ENCODE data around the gene PDE9A. TPM values are rescaled to one million over a fixed set of nuclear protein-coding genes. Genes with fewer than 3 reads are reported as not detected.

Gene PDE9A
- total RNA-seq, 1 experiment from 2014 or later = 31.9 TPM

DNA sequence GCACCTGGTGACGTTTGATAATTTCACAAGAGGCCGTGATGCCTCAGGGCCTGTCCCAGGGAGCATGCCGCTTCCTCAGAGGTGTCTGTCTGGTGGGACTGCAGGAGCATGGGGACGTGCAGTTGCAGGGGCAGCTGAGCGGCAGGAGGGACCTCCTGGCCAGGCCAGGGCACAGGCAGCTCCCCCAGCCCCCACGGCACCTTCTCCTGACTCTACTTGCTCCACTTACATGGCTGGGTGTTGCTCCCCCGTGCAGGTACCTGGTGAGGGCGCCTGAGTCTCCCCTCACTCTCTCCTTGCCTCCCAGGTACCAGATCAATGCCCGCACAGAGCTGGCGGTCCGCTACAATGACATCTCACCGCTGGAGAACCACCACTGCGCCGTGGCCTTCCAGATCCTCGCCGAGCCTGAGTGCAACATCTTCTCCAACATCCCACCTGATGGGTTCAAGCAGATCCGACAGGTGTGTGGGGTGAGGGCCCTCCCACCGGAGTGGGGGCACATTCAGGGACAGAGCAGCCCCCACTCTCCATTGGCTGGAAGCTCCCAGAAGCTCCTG lies 108.4 kb downstream of the PDE9A start:
- H3K4me3 Mint-ChIP-seq = no peak overlapping the region
- no peak overlapping the region for H3K27ac ChIP-seq (ENCODE audit: insufficient read length, low read depth, low read length)
- H3K27ac Mint-ChIP-seq = peak overlapping the region in 1 of 3 experiments; percentile 70; a peak in 2 of 7 replicates
- H3K27me3 ChIP-seq (ENCODE audit: insufficient read depth, low read length) = no peaks in the 10 kb centered on the region
- H3K56ac ChIP-seq (ENCODE audit: insufficient read length, low read depth, low read length) = no peak overlapping the region
- no peaks in the 10 kb centered on the region for H3K79me1 ChIP-seq (ENCODE audit: insufficient read depth, low read depth, low read length, poor library complexity, severe bottlenecking)
- no peaks in the 10 kb centered on the region for H4K20me1 ChIP-seq (ENCODE audit: control insufficient read depth, insufficient read depth, insufficient read length)
- H3K18ac ChIP-seq (ENCODE audit: insufficient read length, low read depth, low read length) = no peak overlapping the region
- H4K5ac ChIP-seq (ENCODE audit: insufficient read length, low read depth, low read length) = no peak overlapping the region
- no peak overlapping the region for H2BK15ac ChIP-seq (ENCODE audit: low read depth, low read length)
- no peak overlapping the region for H3T11ph ChIP-seq (ENCODE audit: low read length)
- DNase-seq = no peak
- no peak for TF ChIP-seq CTCF (conservative IDR thresholded peaks at IDR 0.05)
- H2AFZ ChIP-seq (ENCODE audit: low read length) = no peak overlapping the region
- no peak overlapping the region for H2AK5ac ChIP-seq (ENCODE audit: insufficient read length, low read length)
- H2BK20ac ChIP-seq (ENCODE audit: low read depth, low read length, poor library complexity, severe bottlenecking) = no peak overlapping the region
- no peak overlapping the region for H2BK12ac ChIP-seq (ENCODE audit: insufficient read length, low read depth, low read length)
- no peak overlapping the region for H3K4ac ChIP-seq (ENCODE audit: low read depth, low read length)
- no peak overlapping the region for H3K23ac ChIP-seq (ENCODE audit: insufficient read length, low read depth, low read length)
- H2BK5ac ChIP-seq (ENCODE audit: insufficient read length, low read length) = no peak overlapping the region
- no peaks in the 10 kb centered on the region for H3K9me3 ChIP-seq (ENCODE audit: control insufficient read depth, low read depth, low read length)
- no peaks in the 10 kb centered on the region for H3K23me2 ChIP-seq (ENCODE audit: insufficient read length, low read depth, low read length, poor library complexity, severe bottlenecking)
- H4K91ac ChIP-seq (ENCODE audit: insufficient read length, low read depth, low read length) = no peak overlapping the region
- WGBS (ENCODE audit: extremely low coverage, insufficient read length, low lambda C conversion rate) = no CpG with 5 or more reads among the region's 18 CpGs
- peaks cover 46 to 63% (median 53%) of the 10 kb centered on the region in 3 experiments for H3K36me3 Mint-ChIP-seq (ENCODE audit: insufficient read depth in 1 of 3, low read depth in 3 of 3)
- H3K9me3 Mint-ChIP-seq = no peaks in the 10 kb centered on the region
- H3K27me3 Mint-ChIP-seq (ENCODE audit: low read depth) = no peaks in the 10 kb centered on the region; the same call in 1 of the 2 replicates
- H3K14ac ChIP-seq (ENCODE audit: insufficient read depth, low read length) = no peak overlapping the region; the same call in 1 of the 2 replicates
- no peak overlapping the region for H3K4me2 ChIP-seq (ENCODE audit: insufficient read depth, insufficient read length, low read length)
- no peaks in the 10 kb centered on the region for H3K4me1 ChIP-seq (ENCODE audit: insufficient read depth, low read length)
- H2BK120ac ChIP-seq (ENCODE audit: low read depth, low read length, poor library complexity, severe bottlenecking) = no peak overlapping the region
- H3K4me1 Mint-ChIP-seq = no peaks in the 10 kb centered on the region
- H4K8ac ChIP-seq (replicated peaks; ENCODE audit: insufficient read length, low read depth, low read length) = no peak overlapping the region
- H3K9ac ChIP-seq (ENCODE audit: extremely low read depth, insufficient read length, low read length) = no peak overlapping the region
- no peaks in the 10 kb centered on the region for H3K79me2 ChIP-seq (ENCODE audit: insufficient read depth, low read length)
